GM23248 (cell line): ENCODE measurements around the gene MXI1. TPM values are rescaled to one million over a fixed set of nuclear protein-coding genes. Genes with fewer than 3 reads are reported as not detected.

Experiments
- DNase-seq: peaks from one replicate; pipeline ENCODE4 v3.0.0-alpha.2; 2015
- H2AFZ ChIP-seq: fragments of 200-600 bp; sonication (generic); 2 replicates; pipeline ENCODE4 v1.6.1; 2016; ENCODE audit warnings: antibody characterized with exemption
- H3F3A ChIP-seq: fragments of 200-600 bp; sonication (generic); 2 replicates; pipeline ENCODE4 v1.6.1; 2016; ENCODE audit warnings: mild to moderate bottlenecking, antibody characterized with exemption, mixed run types; ENCODE audit not compliant: insufficient read depth
- H3K27ac ChIP-seq: fragments of 200-600 bp; sonication (generic); 2 replicates; pipeline ENCODE4 v1.5.1; 2016; ENCODE audit warnings: mild to moderate bottlenecking
- H3K27me3 ChIP-seq: fragments of 200-600 bp; sonication (generic); replicated peaks from 2 replicates; pipeline ENCODE4 v1.6.1; 2016; ENCODE audit warnings: mild to moderate bottlenecking; ENCODE audit not compliant: insufficient read depth
- H3K36me3 ChIP-seq: fragments of 200-600 bp; sonication (generic); 2 replicates; pipeline ENCODE4 v1.6.1; 2016; ENCODE audit warnings: low read depth, mild to moderate bottlenecking
- H3K4me1 ChIP-seq: fragments of 200-600 bp; sonication (generic); 2 replicates; pipeline ENCODE4 v1.6.1; 2016; ENCODE audit warnings: mild to moderate bottlenecking; ENCODE audit not compliant: insufficient read depth
- H3K4me2 ChIP-seq: fragments of 200-600 bp; sonication (generic); one replicate; pipeline ENCODE4 v1.6.1; 2016; ENCODE audit warnings: mild to moderate bottlenecking; ENCODE audit not compliant: unreplicated experiment
- H3K4me3 ChIP-seq: fragments of 200-600 bp; sonication (generic); 2 replicates; pipeline ENCODE4 v1.5.1; 2016; ENCODE audit warnings: mild to moderate bottlenecking
- H3K79me2 ChIP-seq: fragments of 200-600 bp; sonication (generic); 2 replicates; pipeline ENCODE4 v1.6.1; 2016; ENCODE audit warnings: mild to moderate bottlenecking; ENCODE audit not compliant: insufficient read depth
- H3K9ac ChIP-seq: fragments of 200-600 bp; sonication (generic); 2 replicates; pipeline ENCODE4 v1.6.1; 2016; ENCODE audit warnings: mild to moderate bottlenecking
- H3K9me2 ChIP-seq: fragments of 200-600 bp; sonication (generic); 2 replicates; pipeline ENCODE4 v1.6.1; 2016; ENCODE audit warnings: mixed run types, mild to moderate bottlenecking, moderate library complexity; ENCODE audit not compliant: insufficient read depth
- H3K9me3 ChIP-seq: fragments of 200-600 bp; sonication (generic); one replicate; pipeline ENCODE4 v1.6.1; 2017; ENCODE audit warnings: low read depth
- H4K20me1 ChIP-seq: fragments of 200-600 bp; sonication (generic); 2 replicates; pipeline ENCODE4 v1.6.0; 2016; ENCODE audit not compliant: insufficient read depth
- EZH2 ChIP-seq: fragments of 200-600 bp; sonication (generic); IDR thresholded peaks from 2 replicates; pipeline ENCODE4 v1.6.1; 2018; ENCODE audit warnings: antibody characterized with exemption, mild to moderate bottlenecking; ENCODE audit not compliant: insufficient read depth, poor library complexity, severe bottlenecking
- EZH2phosphoT487 ChIP-seq: fragments of 200-600 bp; sonication (generic); IDR thresholded peaks from 2 replicates; pipeline ENCODE4 v1.6.1; 2018; ENCODE audit warnings: antibody characterized with exemption, moderate library complexity, mild to moderate bottlenecking, low read depth; ENCODE audit not compliant: insufficient read depth
- WGBS, 2 experiments: methylation state at CpG; one replicate each; pipeline ENCODE4 v1.1.6; 2015 to 2017; ENCODE audit warnings: low lambda C conversion rate in 2 of 2, low coverage in 1 of 2; ENCODE audit errors: missing lambda C conversion rate in 2 of 2; 5-methylcytosine and 5-hydroxymethylcytosine counted together
- in situ Hi-C: fragments of 300-500 bp; cut with MboI; formaldehyde crosslinking; loops from 2 replicates; pipeline ENCODE4 v1.15.0; 2020
- polyA plus RNA-seq: library from polyadenylated mRNA; unstranded; fragments of >200 nt; fragmentation: Nextera tagmentation; extraction: Ambion mirVana; gene quantifications from 2 replicates; pipeline ENCODE4 v1.2.1, GENCODE V29; 2016
- total RNA-seq: library from RNA; depleted of rRNA; stranded (reverse); fragments of >200 nt; shearing (Covaris generic); gene quantifications from 2 replicates; pipeline ENCODE4 v1.2.3, GENCODE V29; 2014

Gene MXI1
- total and polyA plus RNA-seq, 2 experiments from 2014 or later = 17.6 to 25.7 TPM

DNA sequence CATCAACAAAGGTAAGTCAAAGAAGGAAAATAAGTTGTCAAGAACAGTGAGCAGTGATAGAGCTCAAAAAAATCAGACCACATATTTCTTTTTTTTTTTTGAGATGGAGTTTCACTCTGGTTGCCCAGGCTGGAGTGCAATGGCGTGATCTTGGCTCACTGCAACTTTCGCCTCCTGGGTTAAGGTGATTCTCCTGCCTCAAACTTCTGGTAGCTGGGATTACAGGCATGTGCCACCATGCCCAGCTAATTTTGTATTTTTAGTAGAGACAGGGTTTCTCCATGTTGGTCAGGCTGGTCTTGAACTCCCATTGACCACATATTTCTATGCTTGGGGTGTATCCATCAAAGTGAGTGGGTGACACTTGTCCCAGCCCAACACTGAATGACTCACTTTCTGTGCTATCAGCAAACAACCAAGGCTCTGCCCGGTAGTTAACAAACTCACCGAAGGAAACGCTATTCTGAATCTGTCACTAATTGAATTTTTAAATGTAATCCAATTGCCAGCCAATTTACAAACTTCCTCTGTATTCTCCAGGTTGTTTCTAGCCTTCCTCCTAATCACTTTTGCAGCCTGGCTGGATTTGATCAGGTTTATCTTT, 116.9 kb downstream of the MXI1 start:
- no peak overlapping the region for H3K4me3 ChIP-seq
- peaks cover 52% of the 10 kb centered on the region for H3F3A ChIP-seq
- H3K9me3 ChIP-seq = no peaks in the 10 kb centered on the region
- no peaks in the 10 kb centered on the region for H3K79me2 ChIP-seq
- H2AFZ ChIP-seq = no peak overlapping the region
- in situ Hi-C loops = loop anchor here (5.0 to 25.0 kb wide), 2 partner anchors 228 to 563 kb away; no protein-coding TSS in a partner anchor
- peak overlapping the region; percentile 48; the same call in 1 of the 2 replicates for H3K9ac ChIP-seq
- 91 to 93% methylated on average over 5 of the region's 5 CpGs for WGBS, 2 experiments
- TF ChIP-seq EZH2 (no peak), EZH2phosphoT487 (no peak)
- H3K4me1 ChIP-seq = peaks cover 41% of the 10 kb centered on the region
- H3K4me2 ChIP-seq = peak overlapping the region; percentile 39
- no peaks in the 10 kb centered on the region for H4K20me1 ChIP-seq
- peak; percentile 11 for DNase-seq
- peak overlapping the region; percentile 87 for H3K27ac ChIP-seq
- H3K27me3 ChIP-seq = no peaks in the 10 kb centered on the region
- H3K9me2 ChIP-seq = no peaks in the 10 kb centered on the region
- H3K36me3 ChIP-seq = no peaks in the 10 kb centered on the region

DNA sequence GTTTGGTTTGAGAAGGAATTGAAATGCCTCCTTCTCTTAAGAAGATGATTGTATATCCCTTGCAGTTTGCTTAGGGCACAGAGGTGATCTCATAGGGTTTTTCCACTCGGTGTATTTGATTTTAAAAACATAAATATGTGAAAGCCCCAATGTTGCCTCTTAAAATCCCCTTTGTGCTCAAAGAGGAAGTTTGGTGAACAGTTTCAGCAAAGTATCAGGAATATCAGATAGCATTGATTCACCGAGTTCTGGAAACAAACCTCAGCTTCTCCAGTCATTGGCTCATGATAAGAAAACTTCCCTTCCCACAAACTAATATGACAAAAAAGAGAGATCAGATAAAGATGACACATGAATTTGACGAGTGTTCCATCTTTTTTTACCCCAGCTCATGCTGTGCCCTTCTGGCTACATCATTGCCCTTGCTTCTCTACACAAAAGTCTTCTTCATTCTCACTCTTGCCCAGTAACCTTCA, 117.4 kb downstream of the MXI1 start:
- Histone ChIP-seq H4K20me1 (no peaks in the 10 kb centered on the region), H3K9me3 (no peaks in the 10 kb centered on the region), H3K4me3 (no peak overlapping the region), H3K9ac (no peak overlapping the region), H3K36me3 (no peaks in the 10 kb centered on the region), H3K9me2 (no peaks in the 10 kb centered on the region), H3K27me3 (no peaks in the 10 kb centered on the region), H3K4me1 (peaks cover 41% of the 10 kb centered on the region), H3K27ac (no peak overlapping the region), H2AFZ (no peak overlapping the region), H3K79me2 (no peaks in the 10 kb centered on the region), H3F3A (peaks cover 52% of the 10 kb centered on the region), H3K4me2 (no peak overlapping the region)
- DNase-seq = no peak
- in situ Hi-C loops = loop anchor here (5.0 to 25.0 kb wide), 2 partner anchors 227 to 562 kb away; no protein-coding TSS in a partner anchor
- 65 to 75% methylated on average over 3 of the region's 3 CpGs for WGBS, 2 experiments
- TF ChIP-seq EZH2phosphoT487 = no peak
- no peak for TF ChIP-seq EZH2

DNA sequence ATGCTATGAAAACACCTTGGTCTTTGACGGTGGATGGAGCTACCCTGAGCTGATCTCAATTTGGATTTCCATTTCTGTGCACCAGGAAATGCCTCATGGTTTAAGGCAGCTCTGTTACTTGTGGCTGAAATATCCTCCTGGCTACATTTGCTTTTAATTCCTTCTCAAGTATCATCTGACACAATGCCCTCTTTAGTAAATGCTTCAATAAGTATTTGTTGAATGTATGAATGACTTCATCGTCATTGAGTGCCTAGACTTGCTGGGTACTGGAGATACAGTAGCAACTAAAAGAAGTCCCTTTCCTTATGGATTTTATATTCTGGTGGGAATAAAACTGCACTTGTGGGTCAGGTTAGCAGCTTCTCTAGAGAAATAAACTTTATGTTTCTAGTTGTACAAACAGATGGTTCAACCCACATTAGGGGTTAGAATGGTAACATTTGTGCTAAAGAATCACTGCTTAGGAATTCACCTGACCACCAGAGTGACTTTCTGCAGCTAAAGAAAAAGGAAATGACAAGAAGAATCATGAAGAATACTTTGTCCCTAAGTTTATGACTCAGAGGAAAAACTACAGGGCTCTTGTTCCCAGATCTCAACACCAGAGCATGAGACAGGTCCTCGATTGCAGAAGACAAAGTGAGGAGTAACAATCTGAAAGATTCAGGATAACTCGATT, 119.1 kb downstream of the MXI1 start:
- in situ Hi-C loops = no loop called here
- Histone ChIP-seq H3K79me2 (no peaks in the 10 kb centered on the region), H3K4me3 (peak overlapping the region; percentile 26; the same call in 1 of the 2 replicates), H3K36me3 (no peaks in the 10 kb centered on the region), H2AFZ (peak overlapping the region; percentile 21; the same call in 1 of the 2 replicates), H3K4me1 (peaks cover 41% of the 10 kb centered on the region), H3K27me3 (no peaks in the 10 kb centered on the region), H3K9me2 (no peaks in the 10 kb centered on the region), H3K27ac (peak overlapping the region; percentile 73), H3K9ac (peak overlapping the region; percentile 38), H3K4me2 (peak overlapping the region; percentile 63), H3F3A (peaks cover 52% of the 10 kb centered on the region), H4K20me1 (no peaks in the 10 kb centered on the region), H3K9me3 (no peaks in the 10 kb centered on the region)
- WGBS, 2 experiments = 8 to 11% methylated on average over 4 of the region's 4 CpGs
- peak; percentile 80 for DNase-seq
- no peak for TF ChIP-seq EZH2phosphoT487
- no peak for TF ChIP-seq EZH2

DNA sequence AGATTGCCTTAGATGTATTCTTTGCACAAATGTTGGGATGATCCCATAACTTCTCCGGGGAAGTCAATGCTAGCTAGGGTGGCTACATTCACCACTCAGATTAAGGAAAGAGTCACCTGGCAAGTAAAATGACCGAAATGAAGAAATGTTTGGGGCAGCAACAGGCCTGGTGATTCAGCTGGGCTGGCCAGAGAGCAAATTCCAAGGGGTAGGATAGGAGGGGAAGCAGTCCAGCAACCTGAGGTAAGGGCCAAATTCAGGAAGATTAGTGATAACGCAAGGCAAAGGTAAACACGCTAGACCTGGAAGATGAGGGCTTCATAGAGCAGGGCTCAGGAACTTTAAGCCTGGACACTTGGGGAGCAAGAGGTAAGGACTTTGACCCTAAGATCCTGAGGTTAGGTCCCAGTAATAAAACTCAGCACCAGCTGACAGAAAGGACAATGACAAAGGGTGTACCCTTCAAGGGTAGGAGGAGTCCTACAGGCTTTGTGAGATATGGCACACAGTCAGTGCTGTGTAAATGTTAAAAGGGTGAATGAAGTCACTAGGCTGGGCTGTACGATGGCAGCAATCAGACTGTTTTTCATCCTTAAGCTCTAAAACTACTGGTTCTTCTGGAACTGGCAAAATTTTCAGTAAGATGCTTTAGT, 120.0 kb downstream of the MXI1 start:
- H3K27ac ChIP-seq = peak overlapping the region; percentile 73
- DNase-seq = peak; percentile 36
- in situ Hi-C loops = no loop called here

More for the DNA sequence above, 120.0 kb downstream of the MXI1 start:
- Histone ChIP-seq H3K9ac (peak overlapping the region; percentile 9; the same call in 1 of the 2 replicates), H3K36me3 (no peaks in the 10 kb centered on the region), H3K79me2 (no peaks in the 10 kb centered on the region), H3K27me3 (no peaks in the 10 kb centered on the region), H3F3A (peaks cover 52% of the 10 kb centered on the region), H4K20me1 (no peaks in the 10 kb centered on the region), H3K9me3 (no peaks in the 10 kb centered on the region), H2AFZ (no peak overlapping the region), H3K9me2 (no peaks in the 10 kb centered on the region), H3K4me2 (peak overlapping the region; percentile 63), H3K4me3 (no peak overlapping the region), H3K4me1 (peaks cover 41% of the 10 kb centered on the region)
- WGBS, 2 experiments = 86 to 89% methylated on average over 5 of the region's 5 CpGs
- no peak for TF ChIP-seq EZH2
- TF ChIP-seq EZH2phosphoT487 = no peak
